Uterus (tissue), 4 donors: ENCODE data around the gene COL23A1. TPM values are rescaled to one million over a fixed set of nuclear protein-coding genes. Genes with fewer than 3 reads are reported as not detected.

ENCODE experiments used
- DNase-seq, 2 donors: peaks; one replicate each; pipeline ENCODE4 v3.0.0-alpha.2; 2019 to 2020
- H3K27ac ChIP-seq, 2 donors: fragments of 200-600 bp; sonication (generic); 1 replicate in 1 of 2; 2 replicates in 1 of 2; pipeline ENCODE4 v1.5.1; 2016 to 2018
- H3K27me3 ChIP-seq, 2 donors: fragments of 200-600 bp; sonication (generic); one replicate each; pipeline ENCODE4 v1.5.1; 2018 to 2019; ENCODE audit warnings: control low read depth in 1 of 2
- H3K36me3 ChIP-seq, 2 donors: fragments of 200-600 bp; sonication (generic); one replicate each; pipeline ENCODE4 v1.5.1; 2019; ENCODE audit warnings: control low read depth in 1 of 2
- H3K4me1 ChIP-seq, 2 donors: fragments of 200-600 bp; sonication (generic); one replicate each; pipeline ENCODE4 v1.5.1; 2018 to 2019; ENCODE audit warnings: control low read depth in 1 of 2
- H3K4me3 ChIP-seq, 2 donors: fragments of 200-600 bp; sonication (generic); 1 replicate in 1 of 2; 2 replicates in 1 of 2; pipeline ENCODE4 v1.5.1; 2018 to 2019; ENCODE audit warnings: mild to moderate bottlenecking in 1 of 2
- H3K9me3 ChIP-seq, 2 donors: fragments of 200-600 bp; sonication (generic); one replicate each; pipeline ENCODE4 v1.5.1; 2019; ENCODE audit warnings: control low read depth in 1 of 2
- POLR2A ChIP-seq, 2 donors: fragments of 450-650 bp; IDR thresholded peaks; one replicate each; pipeline ENCODE4 v1.6.1; 2016; ENCODE audit warnings: antibody characterized with exemption in 2 of 2, mild to moderate bottlenecking in 1 of 2, moderate library complexity in 1 of 2
- intact Hi-C: fragments of 100-400 bp; cut with DNase I; formaldehyde crosslinking; loops from one replicate; pipeline ENCODE4 v1.15.1; 2023; ENCODE audit warnings: low total_unique reads
- total RNA-seq, 4 donors: library from RNA; depleted of rRNA in 3 of 4; stranded (reverse); fragments of >200 nt in 3 of 4; gene quantifications; one replicate each; pipeline versions ENCODE4 v1.1.0 to v1.2.4, GENCODE V29; 2014 to 2023
- TF ChIP-seq, protein P1 (sequence below), 4 experiments: fragments of 200-600 bp in 2 of 4; fragments of 450-650 bp in 2 of 4; sonication (generic) in 2 of 4; IDR thresholded peaks; one replicate each; pipeline ENCODE4 v1.5.1; 2016 to 2019; ENCODE audit warnings: antibody characterized with exemption in 4 of 4, mild to moderate bottlenecking in 2 of 4, moderate library complexity in 1 of 4
- donor health status: DM: yes; HTN: yes; CAD: no.

Gene COL23A1
- total RNA-seq, 4 donors from 2014 or later: 0.85 to 7.6 (median 2.0) TPM; not detected in 1

DNA sequence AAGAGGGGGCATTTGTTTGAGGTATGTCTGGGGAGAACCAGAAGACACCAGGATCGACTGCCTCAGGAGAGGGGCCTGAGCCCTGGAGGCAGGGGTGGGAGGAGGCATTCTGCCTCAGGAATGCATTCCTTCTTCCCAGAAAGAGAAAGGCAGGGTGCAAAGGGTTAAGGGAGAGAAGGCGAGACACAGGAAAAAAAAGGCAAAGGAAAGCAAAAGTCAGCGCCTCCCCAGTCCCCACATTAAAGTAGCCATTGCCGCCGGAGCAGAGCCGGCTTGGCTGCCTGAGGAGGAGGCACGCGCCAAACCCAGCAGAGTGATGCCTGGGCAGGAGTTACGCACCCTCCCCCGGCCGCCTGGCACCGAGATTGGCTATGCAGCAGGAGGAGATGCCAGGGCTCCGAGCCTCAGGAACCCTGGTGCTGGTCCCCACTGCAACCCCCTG is 233.7 kb downstream of the COL23A1 start:
- no peak for DNase-seq
- Histone ChIP-seq H3K9me3 (no peaks in the 10 kb centered on the region), H3K27me3 (no peaks in the 10 kb centered on the region), H3K4me1 (no peaks in the 10 kb centered on the region), H3K4me3 (no peak overlapping the region), H3K36me3 (no peaks in the 10 kb centered on the region), H3K27ac (no peak overlapping the region)
- no peak for TF ChIP-seq POLR2A (IDR thresholded peaks at IDR 0.05)
- TF ChIP-seq, protein P1, sequence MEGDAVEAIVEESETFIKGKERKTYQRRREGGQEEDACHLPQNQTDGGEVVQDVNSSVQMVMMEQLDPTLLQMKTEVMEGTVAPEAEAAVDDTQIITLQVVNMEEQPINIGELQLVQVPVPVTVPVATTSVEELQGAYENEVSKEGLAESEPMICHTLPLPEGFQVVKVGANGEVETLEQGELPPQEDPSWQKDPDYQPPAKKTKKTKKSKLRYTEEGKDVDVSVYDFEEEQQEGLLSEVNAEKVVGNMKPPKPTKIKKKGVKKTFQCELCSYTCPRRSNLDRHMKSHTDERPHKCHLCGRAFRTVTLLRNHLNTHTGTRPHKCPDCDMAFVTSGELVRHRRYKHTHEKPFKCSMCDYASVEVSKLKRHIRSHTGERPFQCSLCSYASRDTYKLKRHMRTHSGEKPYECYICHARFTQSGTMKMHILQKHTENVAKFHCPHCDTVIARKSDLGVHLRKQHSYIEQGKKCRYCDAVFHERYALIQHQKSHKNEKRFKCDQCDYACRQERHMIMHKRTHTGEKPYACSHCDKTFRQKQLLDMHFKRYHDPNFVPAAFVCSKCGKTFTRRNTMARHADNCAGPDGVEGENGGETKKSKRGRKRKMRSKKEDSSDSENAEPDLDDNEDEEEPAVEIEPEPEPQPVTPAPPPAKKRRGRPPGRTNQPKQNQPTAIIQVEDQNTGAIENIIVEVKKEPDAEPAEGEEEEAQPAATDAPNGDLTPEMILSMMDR (IDR thresholded peaks at IDR 0.05): no peak
- intact Hi-C loops: no loop called here

DNA sequence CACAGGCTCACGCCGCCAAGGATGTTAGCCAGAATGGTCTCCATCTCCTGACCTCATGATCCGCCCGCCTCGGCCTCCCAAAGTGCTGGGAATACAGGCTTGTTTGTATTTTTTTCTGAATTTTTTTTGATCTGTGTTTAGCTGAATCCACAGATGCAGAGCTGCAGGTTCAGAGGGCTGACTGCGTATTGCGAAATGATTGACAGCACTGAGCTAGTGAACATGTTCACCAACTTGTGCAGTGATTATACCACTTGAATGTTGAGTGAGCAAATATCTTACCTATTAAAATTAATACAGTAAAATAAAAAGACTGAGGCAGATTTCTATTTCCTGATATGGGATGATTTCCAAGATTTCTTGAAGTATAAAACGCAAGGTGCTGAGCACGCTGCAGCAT is 234.5 kb downstream of the COL23A1 start:
- H3K27me3 ChIP-seq: no peaks in the 10 kb centered on the region
- no peak for TF ChIP-seq POLR2A (IDR thresholded peaks at IDR 0.05)
- TF ChIP-seq, protein P1 (IDR thresholded peaks at IDR 0.05): no peak
- H3K4me3 ChIP-seq: no peak overlapping the region
- no peaks in the 10 kb centered on the region for H3K4me1 ChIP-seq
- H3K36me3 ChIP-seq: no peaks in the 10 kb centered on the region
- intact Hi-C loops: no loop called here
- H3K27ac ChIP-seq: no peak overlapping the region
- DNase-seq: no peak
- H3K9me3 ChIP-seq: no peaks in the 10 kb centered on the region

DNA sequence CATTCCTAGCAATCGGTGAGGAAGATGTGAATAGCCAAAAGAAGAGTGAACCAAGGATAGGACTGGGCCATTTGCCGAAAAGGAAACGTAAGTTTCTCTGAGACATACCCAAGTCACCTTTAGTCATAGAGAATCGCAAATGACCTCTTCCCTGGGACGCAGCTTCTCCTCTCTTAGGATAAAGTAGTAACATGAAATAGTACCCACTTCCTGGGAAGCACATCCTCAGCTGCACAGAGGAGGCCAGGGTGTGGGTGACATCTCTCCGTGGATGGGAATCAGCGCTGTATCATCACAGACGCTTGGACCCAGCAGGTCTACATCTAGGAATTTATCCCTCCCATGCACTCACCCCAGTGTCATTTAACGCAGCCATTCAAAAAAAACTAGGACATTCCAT is 236.7 kb downstream of the COL23A1 start:
- no peak overlapping the region for H3K27ac ChIP-seq
- no peak for TF ChIP-seq POLR2A (IDR thresholded peaks at IDR 0.05)
- TF ChIP-seq, protein P1 (IDR thresholded peaks at IDR 0.05): no peak
- intact Hi-C loops: no loop called here
- H3K4me3 ChIP-seq: no peak overlapping the region
- H3K27me3 ChIP-seq: no peaks in the 10 kb centered on the region
- no peaks in the 10 kb centered on the region for H3K4me1 ChIP-seq
- no peaks in the 10 kb centered on the region for H3K9me3 ChIP-seq
- DNase-seq: no peak
- H3K36me3 ChIP-seq: no peaks in the 10 kb centered on the region

DNA sequence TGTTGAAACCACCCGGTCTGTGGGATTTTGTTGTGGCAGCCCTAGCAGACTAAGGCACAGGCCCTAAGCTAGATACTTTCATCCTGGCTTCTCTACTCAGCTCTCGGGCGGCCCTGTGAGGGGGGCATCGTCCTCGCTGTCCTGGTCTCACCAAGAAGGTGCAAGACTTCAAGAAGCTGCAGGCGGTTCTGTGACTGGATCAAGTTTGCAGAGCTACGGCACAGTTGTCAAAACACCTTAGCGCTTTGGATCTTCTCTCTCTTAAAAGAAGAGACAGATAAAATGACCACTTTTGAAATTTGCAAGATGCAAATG is 238.2 kb downstream of the COL23A1 start:
- Histone ChIP-seq H3K4me3 (no peak overlapping the region), H3K27me3 (no peaks in the 10 kb centered on the region), H3K36me3 (no peaks in the 10 kb centered on the region), H3K27ac (no peak overlapping the region), H3K9me3 (no peaks in the 10 kb centered on the region), H3K4me1 (no peaks in the 10 kb centered on the region)
- intact Hi-C loops: no loop called here
- TF ChIP-seq POLR2A (IDR thresholded peaks at IDR 0.05): no peak
- TF ChIP-seq, protein P1 (IDR thresholded peaks at IDR 0.05): no peak
- DNase-seq: no peak

GRCh38 chr5:178351221-178352034 is 238.8 kb downstream of the COL23A1 start:
- DNase-seq: no peak
- no peaks in the 10 kb centered on the region for H3K27me3 ChIP-seq
- no peak overlapping the region for H3K4me3 ChIP-seq
- no peak for TF ChIP-seq POLR2A (IDR thresholded peaks at IDR 0.05)
- TF ChIP-seq, protein P1 (IDR thresholded peaks at IDR 0.05): no peak
- intact Hi-C loops: no loop called here
- no peak overlapping the region for H3K27ac ChIP-seq
- no peaks in the 10 kb centered on the region for H3K4me1 ChIP-seq
- no peaks in the 10 kb centered on the region for H3K9me3 ChIP-seq
- H3K36me3 ChIP-seq: no peaks in the 10 kb centered on the region
